PC-9 (cell line): ENCODE data around the gene CHST11. TPM values are rescaled to one million over a fixed set of nuclear protein-coding genes. Genes with fewer than 3 reads are reported as not detected.

ENCODE experiments used
- BruUV-seq: library from RNA; stranded (reverse); fragments of 400-500 nt; replicated peaks from 2 replicates; lab custom pipeline; 2021; lab: Mats Ljungman, UMichigan
- CTCF ChIA-PET: fragments of 300-600 bp; sonication (Branson Sonifier 250); formaldehyde crosslinking; loops from one replicate; lab custom pipeline; 2022; ENCODE audit warnings: antibody characterized with exemption; lab: Charles Lee
- POLR2A ChIA-PET: fragments of 300-600 bp; sonication (Branson Sonifier 250); formaldehyde crosslinking; loops from one replicate; lab custom pipeline; 2022; ENCODE audit warnings: antibody characterized with exemption; ENCODE audit not compliant: unreplicated experiment; lab: Charles Lee
- DNase-seq, 2 experiments: peaks; one replicate each; pipeline versions ENCODE4 v3.0.0 to v3.0.0-alpha.2; 2015 to 2022; ENCODE audit warnings: mixed read lengths in 1 of 2
- H2AFZ ChIP-seq: fragments of 200-600 bp; sonication (generic); 2 replicates; pipeline ENCODE4 v1.8.1; 2017; ENCODE audit warnings: antibody characterized with exemption
- H3F3A ChIP-seq: fragments of 200-600 bp; sonication (generic); 2 replicates; pipeline ENCODE4 v1.8.1; 2017; ENCODE audit warnings: antibody characterized with exemption, mild to moderate bottlenecking, low read depth; ENCODE audit not compliant: insufficient read depth
- H3K27ac ChIP-seq: fragments of 200-600 bp; sonication (generic); 2 replicates; pipeline ENCODE4 v1.6.1; 2016; ENCODE audit warnings: mixed run types
- H3K27me3 ChIP-seq: fragments of 200-600 bp; sonication (generic); 2 replicates; pipeline ENCODE4 v1.6.1; 2016; ENCODE audit warnings: low read depth, mixed run types; ENCODE audit not compliant: insufficient read depth
- H3K36me3 ChIP-seq: fragments of 200-600 bp; sonication (generic); 2 replicates; pipeline ENCODE4 v1.6.1; 2016; ENCODE audit warnings: low read depth, mixed run types
- H3K4me1 ChIP-seq: fragments of 200-600 bp; sonication (generic); replicated peaks from 2 replicates; pipeline ENCODE4 v1.6.1; 2016; ENCODE audit warnings: mixed run types; ENCODE audit not compliant: insufficient read depth
- H3K4me2 ChIP-seq: fragments of 200-600 bp; sonication (generic); 2 replicates; pipeline ENCODE4 v1.6.1; 2017; ENCODE audit warnings: mixed run types
- H3K4me3 ChIP-seq: fragments of 200-600 bp; sonication (generic); 2 replicates; pipeline ENCODE4 v1.6.1; 2016; ENCODE audit warnings: mixed run types
- H3K79me2 ChIP-seq: fragments of 200-600 bp; sonication (generic); 2 replicates; pipeline ENCODE4 v1.6.1; 2017; ENCODE audit warnings: low read depth, mixed run types
- H3K9me2 ChIP-seq: fragments of 200-600 bp; sonication (generic); 2 replicates; pipeline ENCODE4 v1.8.1; 2017; ENCODE audit warnings: mild to moderate bottlenecking; ENCODE audit not compliant: insufficient read depth
- H3K9me3 ChIP-seq: fragments of 200-600 bp; sonication (generic); 2 replicates; pipeline ENCODE4 v1.8.1; 2016; ENCODE audit warnings: low read depth; ENCODE audit not compliant: insufficient read depth
- H4K20me1 ChIP-seq: fragments of 200-600 bp; sonication (generic); 2 replicates; pipeline ENCODE4 v1.8.1; 2017; ENCODE audit not compliant: insufficient read depth
- CTCF ChIP-seq: fragments of 200-600 bp; sonication (generic); conservative IDR thresholded peaks from 2 replicates; pipeline ENCODE4 v1.6.1; 2017; ENCODE audit warnings: mixed run types, antibody characterized with exemption, mild to moderate bottlenecking, moderate library complexity
- EZH2 ChIP-seq: fragments of 200-600 bp; sonication (generic); IDR thresholded peaks from 2 replicates; pipeline ENCODE4 v1.8.0; 2017; ENCODE audit warnings: antibody characterized with exemption, low read depth
- intact Hi-C: fragments of 100-400 bp; cut with micrococcal nuclease; formaldehyde crosslinking; loops from one replicate; pipeline ENCODE4 v1.10.0; 2022; ENCODE audit not compliant: unreplicated experiment
- total RNA-seq: library from RNA; stranded (reverse); gene quantifications from 2 replicates; pipeline ENCODE4 v1.2.3, GENCODE V29; 2021

The CHST11 gene
- total RNA-seq, 1 experiment from 2014 or later, result 39.9 TPM

- no peaks in the 10 kb centered on the region; the same call in 1 of the 2 replicates for H3K36me3 ChIP-seq
- H3K79me2 ChIP-seq, result peaks cover 65% of the 10 kb centered on the region
- intact Hi-C loops, result no loop called here
- ChIA-PET CTCF (no interaction called here), POLR2A (interaction anchor here (0.6 kb wide), 1 partner anchor 181 kb away, joined by 4 read pairs; no protein-coding TSS in a partner anchor)
- no peak overlapping the region for H3K27ac ChIP-seq
- H3K9me3 ChIP-seq, result no peaks in the 10 kb centered on the region
- H3K4me1 ChIP-seq, result no peaks in the 10 kb centered on the region
- no peak overlapping the region for H3K4me3 ChIP-seq
- no peak overlapping the region for H2AFZ ChIP-seq
- BruUV-seq, result no TSS peak
- H3K9me2 ChIP-seq, result no peaks in the 10 kb centered on the region
- peaks cover 3% of the 10 kb centered on the region; the same call in 1 of the 2 replicates for H4K20me1 ChIP-seq
- DNase-seq, result no peak
- H3K27me3 ChIP-seq, result no peaks in the 10 kb centered on the region
- H3F3A ChIP-seq, result peaks cover 20% of the 10 kb centered on the region; the same call in 1 of the 2 replicates
- TF ChIP-seq CTCF, result no peak
- TF ChIP-seq EZH2, result no peak
- no peak overlapping the region for H3K4me2 ChIP-seq
These were observed 268.3 kb downstream of the CHST11 start for GRCh38 chr12:104724992-104725585.

- no peaks in the 10 kb centered on the region for H3K4me1 ChIP-seq
- intact Hi-C loops, result no loop called here
- no peaks in the 10 kb centered on the region for H3K9me2 ChIP-seq
- TF ChIP-seq EZH2 (no peak), CTCF (no peak)
- H2AFZ ChIP-seq, result no peak overlapping the region
- no peak for DNase-seq
- H3K79me2 ChIP-seq, result peaks cover 68% of the 10 kb centered on the region
- peaks cover 8% of the 10 kb centered on the region; the same call in 1 of the 2 replicates for H4K20me1 ChIP-seq
- no peak overlapping the region for H3K27ac ChIP-seq
- no peak overlapping the region for H3K4me3 ChIP-seq
- ChIA-PET CTCF (no interaction called here), POLR2A (no interaction called here)
- peaks cover 23% of the 10 kb centered on the region; the same call in 1 of the 2 replicates for H3F3A ChIP-seq
- H3K27me3 ChIP-seq, result no peaks in the 10 kb centered on the region
- no peak overlapping the region for H3K4me2 ChIP-seq
- no TSS peak for BruUV-seq
- no peaks in the 10 kb centered on the region for H3K9me3 ChIP-seq
- H3K36me3 ChIP-seq, result no peaks in the 10 kb centered on the region; the same call in 1 of the 2 replicates
These were observed 268.9 kb downstream of the CHST11 start for GRCh38 chr12:104725610-104726009.

- H4K20me1 ChIP-seq, result peaks cover 8% of the 10 kb centered on the region; the same call in 1 of the 2 replicates
- no peaks in the 10 kb centered on the region for H3K27me3 ChIP-seq
- H3K9me2 ChIP-seq, result no peaks in the 10 kb centered on the region
- no TSS peak for BruUV-seq
- TF ChIP-seq CTCF (no peak), EZH2 (no peak)
- H3F3A ChIP-seq, result peaks cover 23% of the 10 kb centered on the region; the same call in 1 of the 2 replicates
- no peak overlapping the region for H3K4me2 ChIP-seq
- DNase-seq, result no peak
- H3K79me2 ChIP-seq, result peaks cover 67% of the 10 kb centered on the region
- POLR2A ChIA-PET, result no interaction called here
- no peak overlapping the region for H2AFZ ChIP-seq
- CTCF ChIA-PET, result no interaction called here
- intact Hi-C loops, result no loop called here
- H3K9me3 ChIP-seq, result no peaks in the 10 kb centered on the region
- H3K4me1 ChIP-seq, result no peaks in the 10 kb centered on the region
- no peak overlapping the region for H3K4me3 ChIP-seq
- no peak overlapping the region for H3K27ac ChIP-seq
- no peaks in the 10 kb centered on the region; the same call in 1 of the 2 replicates for H3K36me3 ChIP-seq
These were observed 271.1 kb downstream of the CHST11 start for GRCh38 chr12:104727726-104728465.
